HUES64 (cell line): ENCODE data around the gene TCF12.
A peak's percentile ranks its signal among the peaks of the same experiment; 100 is the strongest.

Source experiments
- H3K27ac ChIP-seq: 2 replicates; pipeline ENCODE4 v1.7.0; 2013; ENCODE audit warnings: low read depth, low read length, inconsistent platforms
- H3K27me3 ChIP-seq: 2 replicates; pipeline ENCODE4 v1.6.1; 2013; ENCODE audit warnings: mild to moderate bottlenecking, low read length; ENCODE audit not compliant: insufficient read depth
- H3K36me3 ChIP-seq: 2 replicates; pipeline ENCODE4 v1.6.1; 2013; ENCODE audit warnings: mild to moderate bottlenecking, low read length; ENCODE audit not compliant: insufficient read depth
- H3K4me1 ChIP-seq: 2 replicates; pipeline ENCODE4 v1.6.1; 2013; ENCODE audit warnings: mild to moderate bottlenecking, low read length, moderate library complexity; ENCODE audit not compliant: insufficient read depth
- H3K4me3 ChIP-seq: 2 replicates; pipeline ENCODE4 v1.5.1; 2013; ENCODE audit warnings: mild to moderate bottlenecking, low read length, moderate library complexity
- H3K9ac ChIP-seq: 2 replicates; pipeline ENCODE4 v1.6.1; 2013; ENCODE audit warnings: mild to moderate bottlenecking, low read depth, low read length
- H3K9me3 ChIP-seq: 2 replicates; pipeline ENCODE4 v1.6.1; 2013; ENCODE audit warnings: low read depth, low read length; ENCODE audit not compliant: insufficient read depth
- WGBS: fragments of 150-250, 120-280 bp; methylation state at CpG from one replicate; pipeline ENCODE4 v1.1.7; 2013; ENCODE audit warnings: missing lambda C conversion rate; 5-methylcytosine and 5-hydroxymethylcytosine counted together

Gene TCF12

DNA sequence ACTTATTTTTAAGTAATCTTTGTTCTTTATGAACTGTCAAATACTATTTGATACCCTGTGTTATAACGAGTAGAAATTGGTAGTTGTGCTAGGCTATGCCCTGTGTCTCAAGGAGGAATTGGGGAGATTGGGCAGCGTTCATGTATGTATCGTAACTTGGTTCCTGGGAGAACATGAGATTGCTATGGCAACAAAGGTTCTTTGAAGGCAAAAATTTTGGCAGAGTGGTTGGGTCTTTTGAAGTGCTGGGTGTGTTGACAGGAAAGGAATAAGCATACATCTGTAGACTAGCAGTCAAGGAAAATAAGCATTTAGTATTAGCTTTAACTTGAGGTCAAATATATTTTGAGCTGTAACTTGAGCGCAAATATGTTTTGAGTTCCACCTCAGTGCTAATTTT is 45.3 kb downstream of the TCF12 start:
- peak overlapping the region; percentile 19; the same call in 1 of the 2 replicates for H3K27ac ChIP-seq
- peaks cover 41% of the 10 kb centered on the region for H3K4me1 ChIP-seq
- H3K9me3 ChIP-seq, result no peaks in the 10 kb centered on the region
- no peaks in the 10 kb centered on the region for H3K27me3 ChIP-seq
- H3K4me3 ChIP-seq, result no peak overlapping the region
- no peak overlapping the region for H3K9ac ChIP-seq
- WGBS, result 89% methylated on average over 4 of the region's 4 CpGs
- H3K36me3 ChIP-seq, result no peaks in the 10 kb centered on the region

- 92% methylated on average over 1 of the region's 1 CpG for WGBS
- Histone ChIP-seq H3K9me3 (no peaks in the 10 kb centered on the region), H3K4me1 (peaks cover 40% of the 10 kb centered on the region), H3K27me3 (no peaks in the 10 kb centered on the region), H3K9ac (no peak overlapping the region), H3K27ac (0 out of 2 replicates have a peak overlapping the region, but pooled peaks have one; percentile 19), H3K4me3 (no peak overlapping the region), H3K36me3 (no peaks in the 10 kb centered on the region)
These were observed 45.7 kb downstream of the TCF12 start for GRCh38 chr15:56964182-56964581.

DNA sequence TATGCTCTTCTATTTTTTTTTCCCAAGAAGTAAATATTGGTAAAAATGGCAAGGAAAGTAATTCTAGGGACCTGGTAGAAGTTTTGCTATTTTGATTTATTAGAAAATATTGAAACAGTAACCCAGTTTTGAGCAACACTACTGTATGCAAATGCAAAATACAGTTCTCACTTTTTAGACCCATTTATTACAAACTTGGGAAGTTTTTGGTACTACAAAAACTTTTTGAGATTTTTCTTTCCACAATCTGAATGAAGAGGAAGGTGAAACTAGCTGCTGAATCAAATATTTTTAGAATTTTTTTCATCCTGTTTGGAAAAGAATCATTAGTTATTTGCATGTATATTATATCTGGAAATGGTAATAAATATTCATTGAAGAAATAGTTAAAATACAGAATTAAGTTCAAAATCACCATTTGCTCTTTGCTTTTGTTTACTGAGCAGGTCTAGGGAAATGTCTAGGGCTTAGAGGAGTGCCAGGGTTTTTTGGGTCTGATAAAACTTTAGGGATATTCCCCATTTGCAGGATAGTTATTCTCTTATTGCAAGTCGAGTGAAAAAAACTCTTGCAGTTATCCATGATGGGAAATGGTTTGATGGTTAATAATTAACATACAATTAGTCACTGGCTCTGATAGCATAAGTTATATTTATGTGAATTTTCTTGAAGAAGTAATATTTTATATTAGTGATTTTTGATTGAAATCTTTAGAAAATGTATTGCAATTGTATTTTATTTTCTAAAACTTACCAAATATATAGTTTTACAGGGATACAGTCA is 47.0 kb downstream of the TCF12 start:
- no peak overlapping the region for H3K9ac ChIP-seq
- H3K27me3 ChIP-seq, result no peaks in the 10 kb centered on the region
- no peaks in the 10 kb centered on the region for H3K36me3 ChIP-seq
- no peak overlapping the region for H3K27ac ChIP-seq
- 100% methylated on average over 1 of the region's 1 CpG for WGBS
- H3K9me3 ChIP-seq, result no peaks in the 10 kb centered on the region
- H3K4me1 ChIP-seq, result peaks cover 35% of the 10 kb centered on the region
- no peak overlapping the region for H3K4me3 ChIP-seq

DNA sequence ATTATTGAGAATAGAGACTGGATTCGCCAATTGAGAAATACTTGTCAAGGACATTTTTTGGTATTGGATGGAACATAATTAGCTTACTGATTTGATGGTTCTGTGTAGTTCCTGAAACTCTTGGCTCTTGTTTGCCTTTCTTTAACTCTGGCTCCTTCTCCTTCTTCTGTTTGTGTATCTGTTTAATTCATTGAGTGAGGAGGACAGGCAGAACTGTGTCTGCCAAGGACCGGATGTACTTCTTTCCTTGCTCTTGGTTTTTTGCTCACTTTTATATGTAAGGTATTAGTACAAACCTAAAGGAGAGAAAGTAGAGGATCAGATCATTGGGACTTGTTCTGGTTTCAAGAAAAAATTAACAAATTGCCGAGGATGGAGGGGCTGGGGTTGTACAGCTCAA is 48.9 kb downstream of the TCF12 start:
- no peak overlapping the region for H3K9ac ChIP-seq
- no peak overlapping the region for H3K4me3 ChIP-seq
- H3K27me3 ChIP-seq, result no peaks in the 10 kb centered on the region
- H3K36me3 ChIP-seq, result no peaks in the 10 kb centered on the region
- peaks cover 41% of the 10 kb centered on the region for H3K4me1 ChIP-seq
- WGBS, result 98% methylated on average over 3 of the region's 3 CpGs
- no peaks in the 10 kb centered on the region for H3K9me3 ChIP-seq
- no peak overlapping the region for H3K27ac ChIP-seq

DNA sequence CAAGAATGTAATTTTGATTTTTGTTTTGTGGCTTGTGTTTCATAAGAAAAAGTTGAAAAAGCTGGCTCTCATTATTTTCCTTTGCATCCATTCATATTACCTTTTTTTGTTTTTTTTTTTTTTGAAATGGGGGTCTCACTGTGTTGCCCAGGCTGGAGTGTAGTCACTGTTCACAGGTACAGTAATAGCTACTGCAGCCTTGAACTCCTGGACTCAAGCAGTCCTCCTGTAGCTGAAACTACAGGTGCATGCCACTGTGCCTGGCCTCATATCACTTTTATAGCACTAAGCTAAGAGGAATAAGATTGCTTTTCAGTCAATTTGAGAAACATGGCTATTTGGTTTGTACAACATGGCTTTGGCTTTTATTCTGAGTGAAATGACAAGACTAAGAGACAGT is 49.8 kb downstream of the TCF12 start:
- Histone ChIP-seq H3K9me3 (no peaks in the 10 kb centered on the region), H3K27me3 (no peaks in the 10 kb centered on the region), H3K4me1 (peaks cover 37% of the 10 kb centered on the region), H3K36me3 (no peaks in the 10 kb centered on the region), H3K9ac (no peak overlapping the region), H3K4me3 (no peak overlapping the region), H3K27ac (peak overlapping the region; percentile 5; the same call in 1 of the 2 replicates)

GRCh38 chr15:56968821-56969220 is 50.4 kb downstream of the TCF12 start:
- H3K4me1 ChIP-seq, result peaks cover 31% of the 10 kb centered on the region
- no peak overlapping the region for H3K4me3 ChIP-seq
- no peaks in the 10 kb centered on the region for H3K27me3 ChIP-seq
- H3K9me3 ChIP-seq, result no peaks in the 10 kb centered on the region
- H3K27ac ChIP-seq, result no peak overlapping the region; the same call in 1 of the 2 replicates
- WGBS, result 88% methylated on average over 1 of the region's 1 CpG
- no peak overlapping the region for H3K9ac ChIP-seq
- no peaks in the 10 kb centered on the region for H3K36me3 ChIP-seq

- H3K4me3 ChIP-seq, result no peak overlapping the region
- no peaks in the 10 kb centered on the region for H3K36me3 ChIP-seq
- H3K27me3 ChIP-seq, result no peaks in the 10 kb centered on the region
- H3K27ac ChIP-seq, result no peak overlapping the region
- H3K4me1 ChIP-seq, result peaks cover 26% of the 10 kb centered on the region
- H3K9ac ChIP-seq, result no peak overlapping the region
- WGBS, result 93% methylated on average over 8 of the region's 9 CpGs
- H3K9me3 ChIP-seq, result no peaks in the 10 kb centered on the region
These were observed 50.9 kb downstream of the TCF12 start for GRCh38 chr15:56969265-56969895.

DNA sequence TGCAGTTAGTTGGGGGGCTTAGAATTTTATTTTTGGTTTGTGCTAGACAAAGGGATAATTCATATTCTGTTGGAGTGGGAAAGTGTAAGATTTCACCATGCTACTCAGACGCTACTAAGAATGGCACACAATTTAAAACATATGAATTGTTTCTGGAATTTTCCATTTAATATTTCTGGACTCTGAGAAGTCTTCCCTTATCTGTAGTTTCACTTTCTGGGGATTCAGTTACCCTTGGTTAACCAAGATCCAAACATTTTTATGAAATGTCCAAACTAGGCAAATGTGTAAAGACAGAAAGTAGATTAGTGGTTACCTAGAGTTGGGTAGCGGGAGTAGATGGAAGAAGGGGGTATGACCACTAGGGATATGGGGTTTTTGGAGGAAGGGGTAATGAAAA is 53.1 kb downstream of the TCF12 start:
- H3K27me3 ChIP-seq, result no peaks in the 10 kb centered on the region
- peaks cover 23% of the 10 kb centered on the region for H3K4me1 ChIP-seq
- H3K36me3 ChIP-seq, result no peaks in the 10 kb centered on the region
- 88% methylated on average over 2 of the region's 2 CpGs for WGBS
- no peak overlapping the region for H3K27ac ChIP-seq
- no peak overlapping the region for H3K9ac ChIP-seq
- no peak overlapping the region for H3K4me3 ChIP-seq
- H3K9me3 ChIP-seq, result no peaks in the 10 kb centered on the region

DNA sequence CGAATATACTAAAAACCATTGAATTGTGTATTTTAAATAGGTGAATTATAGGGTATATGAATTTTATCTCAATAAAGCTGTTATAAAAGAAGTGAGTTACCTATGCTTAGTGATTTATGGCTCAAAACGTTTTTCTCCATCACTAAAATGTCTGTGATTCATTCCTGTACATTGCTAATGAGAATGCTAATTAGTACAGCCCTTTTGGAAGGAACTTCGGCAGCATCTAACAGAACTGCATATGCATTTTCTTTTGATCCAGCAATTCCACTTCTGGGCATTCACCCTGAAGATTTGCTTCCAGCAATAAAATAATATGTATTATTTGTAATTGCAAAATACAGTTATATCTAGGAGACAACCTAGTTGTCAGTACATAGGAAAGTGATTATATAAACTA is 53.6 kb downstream of the TCF12 start:
- Histone ChIP-seq H3K9me3 (no peaks in the 10 kb centered on the region), H3K4me1 (peaks cover 23% of the 10 kb centered on the region), H3K27me3 (no peaks in the 10 kb centered on the region), H3K4me3 (no peak overlapping the region), H3K36me3 (no peaks in the 10 kb centered on the region), H3K9ac (no peak overlapping the region), H3K27ac (no peak overlapping the region)
- WGBS, result 80% methylated on average over 2 of the region's 3 CpGs

DNA sequence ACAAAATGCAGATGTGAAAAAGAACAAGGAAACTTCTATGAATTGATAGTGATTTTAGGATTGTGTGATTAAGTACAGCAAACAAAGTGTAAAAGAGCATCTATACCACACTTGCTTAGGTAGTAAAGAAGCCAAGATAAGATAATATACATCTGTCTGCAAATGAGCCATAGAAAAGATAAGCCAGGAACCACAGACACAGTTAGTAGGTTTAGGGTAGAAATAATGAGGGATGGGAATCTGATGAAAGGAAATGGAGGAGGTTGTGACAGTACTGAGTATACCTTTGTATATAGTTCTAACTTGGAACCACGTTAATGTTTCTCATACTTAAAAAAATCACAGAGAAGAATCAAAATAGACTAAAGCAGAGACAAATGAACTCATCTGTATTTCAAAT is 54.0 kb downstream of the TCF12 start:
- Histone ChIP-seq H3K4me3 (no peak overlapping the region), H3K4me1 (peaks cover 23% of the 10 kb centered on the region), H3K27ac (no peak overlapping the region), H3K9me3 (no peaks in the 10 kb centered on the region), H3K36me3 (no peaks in the 10 kb centered on the region), H3K9ac (no peak overlapping the region), H3K27me3 (no peaks in the 10 kb centered on the region)
- WGBS, result no CpG with 5 or more reads among the region's 1 CpG

- H3K4me1 ChIP-seq, result peaks cover 20% of the 10 kb centered on the region
- no CpG with 5 or more reads among the region's 1 CpG for WGBS
- H3K27me3 ChIP-seq, result no peaks in the 10 kb centered on the region
- no peaks in the 10 kb centered on the region for H3K9me3 ChIP-seq
- no peaks in the 10 kb centered on the region for H3K36me3 ChIP-seq
- no peak overlapping the region for H3K9ac ChIP-seq
- no peak overlapping the region for H3K27ac ChIP-seq
- H3K4me3 ChIP-seq, result no peak overlapping the region
These were observed 55.0 kb downstream of the TCF12 start for GRCh38 chr15:56973463-56973862.
